Brain microvascular endothelial cell (primary cell): Measurements from ENCODE around the gene CLCN6.

Source experiments
- DNase-seq: peaks from one replicate; pipeline ENCODE4 v3.0.0-alpha.2; 2020
- H3K27ac ChIP-seq: fragments of 250-450 bp; sonication (Bioruptor Pico); 2 replicates; pipeline ENCODE4 v1.5.1; 2020; ENCODE audit warnings: mild to moderate bottlenecking, moderate library complexity
- H3K27me3 ChIP-seq: fragments of 250-450 bp; sonication (Bioruptor Pico); replicated peaks from 2 replicates; pipeline ENCODE4 v1.5.1; 2020; ENCODE audit warnings: mild to moderate bottlenecking
- H3K36me3 ChIP-seq: fragments of 250-450 bp; sonication (Bioruptor Pico); replicated peaks from 2 replicates; pipeline ENCODE4 v1.5.1; 2020; ENCODE audit warnings: mild to moderate bottlenecking
- H3K4me3 ChIP-seq: 2 replicates; pipeline ENCODE4 v1.5.1; 2011; ENCODE audit warnings: low read depth, mild to moderate bottlenecking, control low read depth, low read length, moderate library complexity
- CTCF ChIP-seq: IDR thresholded peaks from 2 replicates; pipeline ENCODE4 v1.5.1; 2011; ENCODE audit warnings: low read depth, mild to moderate bottlenecking, moderate library complexity, low read length, control low read depth, inconsistent platforms; ENCODE audit errors: missing control alignments
- in situ Hi-C: cut with HindIII; loops from 2 replicates; pipeline ENCODE4 v1.10.0; 2017; ENCODE audit warnings: low sequenced_read_pairs, low pct_ligation_motif_present

The CLCN6 gene

DNA sequence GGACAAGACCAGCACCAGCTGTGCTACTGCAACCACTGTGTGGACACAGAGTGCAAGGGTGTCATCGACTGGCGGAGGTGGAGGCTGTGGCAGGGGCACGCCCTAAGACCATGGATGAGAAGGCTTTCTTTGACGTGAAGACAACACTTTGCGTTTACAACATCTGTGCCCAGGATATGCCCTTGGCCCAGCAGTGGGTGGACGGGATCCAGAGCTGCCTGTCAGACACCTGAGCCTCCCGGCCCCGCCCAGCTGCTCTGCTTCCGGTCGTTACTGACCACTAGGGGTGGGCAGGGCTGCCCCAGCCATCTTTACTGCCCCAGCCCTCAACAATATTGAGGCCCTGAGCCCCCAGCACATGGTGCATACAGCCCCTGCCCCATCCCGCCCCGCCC, 74.2 kb downstream of the CLCN6 start:
- H3K4me3 ChIP-seq = no peak overlapping the region
- DNase-seq = no peak
- TF ChIP-seq CTCF = no peak
- no peak overlapping the region for H3K27ac ChIP-seq
- no peaks in the 10 kb centered on the region for H3K27me3 ChIP-seq
- H3K36me3 ChIP-seq = no peaks in the 10 kb centered on the region
- in situ Hi-C loops = no loop called here

DNA sequence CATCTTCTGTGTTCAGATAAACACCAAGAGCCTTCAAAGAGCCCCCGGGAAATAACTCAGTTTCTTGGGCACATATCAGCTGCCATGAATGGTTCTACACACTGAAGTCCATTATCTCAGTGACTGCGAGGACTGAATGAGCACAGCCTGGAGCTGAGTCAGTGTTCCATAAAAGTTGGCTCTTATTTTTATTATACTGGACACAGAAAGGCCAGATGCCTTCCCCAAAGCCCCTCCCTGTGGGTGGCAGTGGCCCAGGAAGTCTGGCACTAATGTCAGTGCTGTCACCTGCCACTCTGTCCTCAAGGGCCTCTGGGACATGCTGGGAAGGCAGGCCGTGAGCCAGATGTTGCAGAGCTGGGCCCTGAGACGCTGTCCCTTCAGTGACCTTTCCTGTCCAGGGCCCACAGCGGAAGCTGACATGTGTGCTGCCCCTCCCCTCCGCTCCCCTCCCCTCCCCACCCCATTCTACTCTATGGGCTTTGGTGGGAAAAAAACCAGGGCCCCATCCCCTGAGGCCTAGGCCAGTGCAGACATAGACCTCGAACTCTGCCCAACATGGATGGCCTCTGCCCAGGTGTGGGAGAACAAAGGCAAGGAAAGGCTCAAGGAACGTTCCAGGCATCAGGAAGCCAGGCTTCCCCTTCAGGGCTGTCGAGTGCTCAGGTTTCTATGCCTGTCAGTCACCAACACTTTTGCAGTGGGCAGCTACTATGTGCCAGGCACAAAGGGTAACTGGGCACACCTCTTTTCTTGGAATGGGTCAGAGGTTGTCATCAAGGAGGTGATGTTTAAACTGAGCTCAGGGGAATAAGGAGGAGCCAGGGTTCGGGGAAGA, 75.1 kb downstream of the CLCN6 start:
- no peak for DNase-seq
- no peaks in the 10 kb centered on the region for H3K27me3 ChIP-seq
- in situ Hi-C loops = no loop called here

DNA sequence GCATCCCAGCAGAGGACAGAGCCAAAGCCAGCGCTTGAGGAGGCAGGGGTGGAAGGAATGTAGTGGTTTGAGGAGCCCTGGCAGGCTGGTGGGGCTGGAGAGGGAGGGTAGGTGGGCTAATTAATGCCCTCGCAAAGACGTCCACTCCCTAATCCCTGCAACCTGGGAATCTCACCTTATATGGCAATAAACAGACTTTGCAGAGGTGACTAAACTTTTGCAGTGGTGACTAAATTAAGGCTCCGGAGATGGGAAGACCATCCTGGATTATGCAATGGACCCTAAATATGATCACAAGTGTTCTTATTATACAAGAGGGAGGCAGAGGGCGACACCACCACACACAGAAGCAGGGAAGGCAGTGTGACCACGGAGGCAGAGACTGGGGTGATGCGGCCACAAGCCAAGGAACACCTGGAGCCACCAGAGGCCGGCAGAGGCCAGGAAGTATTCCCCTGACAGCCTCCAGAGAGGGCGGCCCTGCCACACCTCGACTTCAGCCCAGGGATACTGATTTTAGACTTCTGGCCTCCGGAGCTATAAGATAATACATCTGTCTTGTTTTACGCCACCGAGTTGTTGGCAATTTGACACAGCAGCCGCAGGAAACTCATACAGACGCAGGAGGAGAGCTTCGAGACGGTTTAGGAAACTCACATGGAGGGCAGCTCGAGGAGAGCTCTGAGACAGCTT, 75.9 kb downstream of the CLCN6 start:
- TF ChIP-seq CTCF = no peak
- in situ Hi-C loops = no loop called here
- no peak for DNase-seq
- no peak overlapping the region for H3K27ac ChIP-seq
- H3K27me3 ChIP-seq = no peaks in the 10 kb centered on the region
- H3K36me3 ChIP-seq = no peaks in the 10 kb centered on the region
- H3K4me3 ChIP-seq = no peak overlapping the region

More for the DNA sequence above, 75.1 kb downstream of the CLCN6 start:
- no peak for TF ChIP-seq CTCF
- Histone ChIP-seq H3K36me3 (no peaks in the 10 kb centered on the region), H3K27ac (no peak overlapping the region), H3K4me3 (no peak overlapping the region)

- H3K36me3 ChIP-seq = no peaks in the 10 kb centered on the region
- in situ Hi-C loops = no loop called here
- DNase-seq = no peak
- TF ChIP-seq CTCF = no peak
- H3K27ac ChIP-seq = no peak overlapping the region
- H3K27me3 ChIP-seq = no peaks in the 10 kb centered on the region
- H3K4me3 ChIP-seq = no peak overlapping the region
These were observed 77.0 kb downstream of the CLCN6 start for GRCh38 chr1:11882814-11883538.

- H3K4me3 ChIP-seq = no peak overlapping the region
- H3K27ac ChIP-seq = no peak overlapping the region
- in situ Hi-C loops = no loop called here
- no peak for DNase-seq
- no peaks in the 10 kb centered on the region for H3K36me3 ChIP-seq
- no peak for TF ChIP-seq CTCF
- no peaks in the 10 kb centered on the region for H3K27me3 ChIP-seq
These were observed 79.9 kb downstream of the CLCN6 start for GRCh38 chr1:11885916-11886315.
